Tibial nerve (tissue), 4 donors: ENCODE data around the gene TMEM135. TPM values are rescaled to one million over a fixed set of nuclear protein-coding genes. Genes with fewer than 3 reads are reported as not detected.

ENCODE experiments used
- DNase-seq, 2 donors: peaks; one replicate each; pipeline ENCODE4 v3.0.0-alpha.2; 2019; ENCODE audit warnings: low spot score in 2 of 2
- H3K27ac ChIP-seq, 4 donors: fragments of 200-600 bp; sonication (generic) in 3 of 4; one replicate each; pipeline ENCODE4 v1.5.1; 2017 to 2019; ENCODE audit warnings: mild to moderate bottlenecking in 1 of 4
- H3K27me3 ChIP-seq, 2 donors: fragments of 200-600 bp; sonication (generic) in 1 of 2; one replicate each; pipeline versions ENCODE4 v1.5.1 to v1.6.0; 2017 to 2019
- H3K36me3 ChIP-seq, 3 donors: fragments of 200-600 bp; sonication (generic); one replicate each; pipeline ENCODE4 v1.5.1; 2018 to 2019
- H3K4me1 ChIP-seq, 4 donors: fragments of 200-600 bp; sonication (generic) in 3 of 4; one replicate each; pipeline ENCODE4 v1.5.1; 2017 to 2019
- H3K4me3 ChIP-seq, 4 donors: fragments of 200-600 bp; sonication (generic) in 3 of 4; one replicate each; pipeline ENCODE4 v1.5.1; 2017 to 2019; ENCODE audit warnings: mild to moderate bottlenecking in 1 of 4, moderate library complexity in 1 of 4
- H3K9me3 ChIP-seq, 4 donors: fragments of 200-600 bp; sonication (generic) in 3 of 4; one replicate each; pipeline ENCODE4 v1.5.1; 2017 to 2019
- CTCF ChIP-seq, 5 experiments: fragments of 200-600 bp in 3 of 5; fragments of 450-650 bp in 2 of 5; sonication (generic) in 3 of 5; IDR thresholded peaks; one replicate each; pipeline ENCODE4 v1.5.1; 2016 to 2019; ENCODE audit warnings: antibody characterized with exemption in 5 of 5, mild to moderate bottlenecking in 3 of 5, moderate library complexity in 2 of 5
- EP300 ChIP-seq, 2 donors: sonication (generic); formaldehyde crosslinking; IDR thresholded peaks; one replicate each; pipeline ENCODE4 v1.6.1; 2017; ENCODE audit warnings: antibody characterized with exemption in 2 of 2, mild to moderate bottlenecking in 1 of 2
- POLR2A ChIP-seq, 2 donors: fragments of 450-650 bp; IDR thresholded peaks; one replicate each; pipeline ENCODE4 v1.6.1; 2017; ENCODE audit warnings: antibody characterized with exemption in 2 of 2, mild to moderate bottlenecking in 2 of 2, moderate library complexity in 2 of 2
- WGBS, 2 donors: methylation state at CpG; one replicate each; pipeline ENCODE4 v1.1.5; 2018; 5-methylcytosine and 5-hydroxymethylcytosine counted together
- total RNA-seq, 4 donors: library from RNA; depleted of rRNA; stranded (reverse); fragments of >200 nt; gene quantifications; one replicate each; pipeline ENCODE4 v1.1.0, GENCODE V29; 2016

The TMEM135 gene
- total RNA-seq, 4 donors from 2014 or later = 23.2 to 28.5 (median 25.6) TPM

GRCh38 chr11:87368858-87369480, 331.2 kb downstream of the TMEM135 start:
- no peak overlapping the region for H3K27ac ChIP-seq
- H3K36me3 ChIP-seq = no peaks in the 10 kb centered on the region
- WGBS, 2 donors = 58 to 70% methylated on average over 5 of the region's 5 CpGs
- DNase-seq = no peak
- H3K9me3 ChIP-seq = no peaks in the 10 kb centered on the region
- peaks cover 0 to 9% (median 0%) of the 10 kb centered on the region in 4 donors for H3K4me1 ChIP-seq
- H3K27me3 ChIP-seq = no peaks in the 10 kb centered on the region
- no peak overlapping the region for H3K4me3 ChIP-seq
- TF ChIP-seq POLR2A (IDR thresholded peaks at IDR 0.05) (no peak), CTCF (IDR thresholded peaks at IDR 0.05) (no peak), EP300 (IDR thresholded peaks at IDR 0.05) (peak in 1 of 2 donors; percentile 44)

- no peak for TF ChIP-seq POLR2A (IDR thresholded peaks at IDR 0.05)
- Histone ChIP-seq H3K27ac (no peak overlapping the region), H3K4me1 (peaks cover 0 to 9% (median 0%) of the 10 kb centered on the region in 4 donors), H3K36me3 (no peaks in the 10 kb centered on the region), H3K9me3 (no peaks in the 10 kb centered on the region), H3K4me3 (no peak overlapping the region), H3K27me3 (no peaks in the 10 kb centered on the region)
- DNase-seq = no peak
- 86 to 92% methylated on average over 4 of the region's 4 CpGs for WGBS, 2 donors
Observed at GRCh38 chr11:87369888-87370287, 332.2 kb downstream of the TMEM135 start.

- no peak overlapping the region for H3K27ac ChIP-seq
- H3K9me3 ChIP-seq = no peaks in the 10 kb centered on the region
- TF ChIP-seq POLR2A (IDR thresholded peaks at IDR 0.05) = no peak
- no peak for TF ChIP-seq EP300 (IDR thresholded peaks at IDR 0.05)
- TF ChIP-seq CTCF (IDR thresholded peaks at IDR 0.05) = no peak
- WGBS, 2 donors = 76 to 89% methylated on average over 3 of the region's 3 CpGs
- peaks cover 0 to 9% (median 0%) of the 10 kb centered on the region in 4 donors for H3K4me1 ChIP-seq
- no peak overlapping the region for H3K4me3 ChIP-seq
- H3K36me3 ChIP-seq = no peaks in the 10 kb centered on the region
- no peaks in the 10 kb centered on the region for H3K27me3 ChIP-seq
- no peak for DNase-seq
Observed at GRCh38 chr11:87372065-87372464, 334.3 kb downstream of the TMEM135 start.

Other genes with a start within 250 kb of the TMEM135 start
- gene PRSS23, start 237.4 kb upstream of the TMEM135 start, total RNA-seq = 10 to 100 TPM; 11.9 to 36.3 (median 29.0) TPM
- 100 to 1,000 TPM in 1 of 4 donors, 10 to 100 TPM in 3; 66.8 to 106 (median 80.4) TPM for gene FZD4, start 82.5 kb upstream of the TMEM135 start, total RNA-seq